Measurements from ENCODE around the gene MIA3.
A peak's percentile ranks its signal among the peaks of the same experiment; 100 is the strongest.
"Not testable (repeated sequence)": the region's sequence is repeated elsewhere in the genome, so short reads cannot be mapped to it uniquely, and the experiment has no call there.

The MIA3 gene

GRCh38 chr1:222618001-222618879 is at the start of gene MIA3:
Gene MIA3, plus strand, starts transcription at chr1:222618097. Its CDS starts 14 bp downstream, at chr1:222618111.
- DNase-seq: peak; percentile 35

- no peak for DNase-seq
Observed at GRCh38 chr1:222570837-222571236, 47.1 kb upstream of the MIA3 start.

- DNase-seq: no peak
Observed at GRCh38 chr1:222579316-222579715, 38.6 kb upstream of the MIA3 start.

GRCh38 chr1:222582099-222582774 is 35.7 kb upstream of the MIA3 start:
- no peak for DNase-seq

- peak; percentile 14 for DNase-seq
Observed at GRCh38 chr1:222583079-222583478, 34.8 kb upstream of the MIA3 start.

- no peak for DNase-seq
Observed at GRCh38 chr1:222586842-222587241, 31.1 kb upstream of the MIA3 start.

- no peak for DNase-seq
Observed at GRCh38 chr1:222588135-222588534, 29.8 kb upstream of the MIA3 start.

- peak; percentile 94 for DNase-seq
Observed at GRCh38 chr1:222589462-222590302, 28.2 kb upstream of the MIA3 start, which contains the start of gene TAF1A. Gene TAF1A, minus strand, starts transcription at chr1:222589933.

- DNase-seq: no peak
Observed at GRCh38 chr1:222592171-222592570, 25.7 kb upstream of the MIA3 start.

- no peak for DNase-seq
Observed at GRCh38 chr1:222594789-222595188, 23.1 kb upstream of the MIA3 start.

GRCh38 chr1:222596696-222597095 is 21.2 kb upstream of the MIA3 start:
- DNase-seq: no peak

GRCh38 chr1:222600281-222600680 is 17.6 kb upstream of the MIA3 start:
- no peak for DNase-seq

- DNase-seq: no peak
Observed at GRCh38 chr1:222601257-222601656, 16.6 kb upstream of the MIA3 start.

- DNase-seq: no peak
Observed at GRCh38 chr1:222606757-222607156, 11.1 kb upstream of the MIA3 start.

GRCh38 chr1:222609111-222609510 is 8.8 kb upstream of the MIA3 start:
- DNase-seq: not testable (repeated sequence)

- no peak for DNase-seq
Observed at GRCh38 chr1:222610728-222611127, 7.2 kb upstream of the MIA3 start.

- DNase-seq: no peak
Observed at GRCh38 chr1:222613627-222614026, 4.3 kb upstream of the MIA3 start.

GRCh38 chr1:222616525-222616924 is 1.4 kb upstream of the MIA3 start:
- DNase-seq: no peak

GRCh38 chr1:222617367-222617951 is 438 bp upstream of the MIA3 start:
- DNase-seq: peak; percentile 96

GRCh38 chr1:222618880-222619596 is 1.1 kb downstream of the MIA3 start:
- peak; percentile 60 for DNase-seq

- DNase-seq: no peak
Observed at GRCh38 chr1:222620566-222620965, 2.7 kb downstream of the MIA3 start.

- DNase-seq: no peak
Observed at GRCh38 chr1:222622765-222623164, 4.9 kb downstream of the MIA3 start.
